ENCODE data around the gene ZDHHC1.
"Not testable (repeated sequence)": the region's sequence is repeated elsewhere in the genome, so short reads cannot be mapped to it uniquely, and the experiment has no call there.

ZDHHC1 gene

DNA sequence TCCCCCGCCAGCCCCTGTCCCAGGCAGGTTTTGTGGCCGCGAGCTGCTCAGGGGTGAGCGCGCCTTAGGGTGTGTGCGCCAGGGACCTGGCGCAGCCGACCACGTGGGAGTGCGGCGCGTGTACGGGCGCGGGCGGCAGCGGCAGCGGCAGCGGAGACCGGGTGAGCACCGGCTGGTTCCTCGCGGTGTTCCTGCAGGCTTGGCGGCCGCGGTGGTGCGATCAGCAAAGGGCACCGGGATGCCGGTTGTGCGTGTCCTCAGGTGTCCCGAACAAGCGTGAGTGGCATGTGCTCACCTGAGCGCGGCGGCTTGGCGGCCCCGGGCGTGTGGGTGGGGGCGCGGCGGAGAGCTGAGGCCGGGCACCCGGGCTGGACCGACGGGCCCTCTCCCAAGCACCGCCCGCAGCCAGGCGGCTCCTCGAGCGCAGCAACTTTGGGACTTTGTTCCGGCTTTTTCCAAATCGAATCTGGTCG, 14.3 kb upstream of the ZDHHC1 start:
- DNase-seq: peak; percentile 39

DNA sequence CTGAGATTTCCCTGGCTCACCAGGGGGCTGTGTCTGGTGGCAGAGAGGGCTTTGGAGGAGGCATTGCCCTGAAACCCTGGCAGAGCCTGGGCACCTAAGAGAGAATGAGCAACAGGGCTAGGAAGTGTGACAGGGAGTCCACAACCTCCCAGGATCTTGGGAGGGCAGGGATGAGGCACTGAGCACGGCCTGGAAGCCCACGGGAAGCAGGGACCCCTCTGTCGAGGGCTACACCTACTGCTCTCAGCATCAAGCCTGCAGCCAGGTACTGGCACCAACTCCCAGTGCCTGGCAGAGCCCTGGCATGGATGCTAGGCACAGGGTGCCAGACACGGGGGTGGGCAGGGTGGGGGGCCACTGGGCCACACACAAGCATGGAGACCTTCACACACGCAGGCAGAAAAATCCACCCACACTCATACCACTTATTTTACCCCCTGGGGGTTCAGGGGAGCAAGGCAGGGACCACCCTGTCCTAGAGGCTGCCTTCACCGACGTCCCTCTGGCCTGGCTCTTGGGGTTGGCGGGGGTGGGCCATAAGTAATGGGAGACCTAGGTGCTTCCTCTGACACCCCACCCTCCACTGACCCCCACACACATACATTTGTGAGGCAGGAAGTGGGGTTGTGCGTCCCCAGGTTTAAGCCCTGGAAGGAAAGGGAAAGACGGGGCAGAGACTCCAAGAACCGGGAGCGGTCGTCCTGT, 13.7 kb upstream of the ZDHHC1 start:
- no peak for DNase-seq

DNA sequence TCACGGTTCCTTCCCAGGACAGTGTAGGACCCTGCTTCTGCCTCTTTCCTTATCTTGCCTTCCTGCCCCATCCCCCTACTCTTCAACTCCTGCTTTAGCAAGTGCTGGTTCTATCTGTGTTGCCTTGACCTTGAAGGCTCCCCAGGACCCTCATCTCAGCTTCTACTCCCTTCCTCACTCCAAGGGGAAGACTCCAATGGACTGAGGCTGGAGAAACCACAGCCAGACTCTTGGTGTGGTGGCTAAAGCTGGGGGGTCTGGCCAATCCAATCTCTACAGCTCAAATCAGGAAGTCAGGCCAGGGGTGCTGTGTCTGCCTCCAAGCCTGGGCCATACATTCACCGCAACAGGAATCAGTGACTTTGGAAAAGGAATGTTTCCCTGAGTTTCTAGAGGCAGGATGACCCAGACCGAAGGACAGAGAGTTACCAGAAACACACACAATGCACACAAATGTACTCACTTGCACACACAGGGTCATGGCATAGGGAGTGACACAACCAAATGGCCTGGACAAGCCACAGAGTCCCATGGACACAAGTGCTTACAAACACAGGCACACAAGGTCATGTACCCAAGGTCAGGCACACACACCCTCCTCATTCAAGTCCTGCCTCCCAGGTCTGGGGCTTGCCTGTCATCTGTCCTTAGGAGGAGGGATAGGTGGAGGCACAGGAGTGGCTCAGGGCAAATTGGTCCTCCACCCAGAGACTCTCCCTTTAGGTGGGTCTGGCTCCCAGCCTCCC, 12.9 kb upstream of the ZDHHC1 start:
- no peak for DNase-seq

DNA sequence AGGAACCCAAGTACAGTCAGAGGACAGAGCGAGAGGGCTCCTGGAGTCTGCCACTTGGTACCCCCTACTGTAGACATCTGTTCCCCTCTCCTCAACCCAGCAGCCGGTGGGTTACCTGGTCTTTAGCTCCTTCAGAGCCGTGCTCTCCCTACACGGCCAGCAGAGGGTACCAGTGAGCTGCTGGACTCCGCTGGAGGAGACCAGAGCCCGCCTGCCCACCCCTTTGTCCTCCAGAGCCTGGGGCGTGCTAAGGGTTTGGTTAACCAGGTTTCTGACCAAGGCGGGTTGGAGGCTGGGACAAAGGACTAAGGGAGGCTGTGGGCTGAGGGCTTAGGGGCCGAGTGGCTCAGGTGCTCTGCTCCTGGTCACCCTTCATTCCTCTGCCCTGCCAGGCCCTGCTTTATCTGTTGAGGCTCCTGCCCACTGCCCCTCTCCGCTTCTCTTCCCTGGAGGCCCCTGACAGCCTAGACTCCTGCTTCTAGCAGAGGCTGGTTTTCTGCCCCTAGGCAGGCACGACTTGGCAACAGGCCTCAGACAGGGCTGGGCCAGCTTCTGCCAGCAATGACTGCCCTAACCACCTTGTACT, 12.0 kb upstream of the ZDHHC1 start:
- DNase-seq: peak; percentile 62

DNA sequence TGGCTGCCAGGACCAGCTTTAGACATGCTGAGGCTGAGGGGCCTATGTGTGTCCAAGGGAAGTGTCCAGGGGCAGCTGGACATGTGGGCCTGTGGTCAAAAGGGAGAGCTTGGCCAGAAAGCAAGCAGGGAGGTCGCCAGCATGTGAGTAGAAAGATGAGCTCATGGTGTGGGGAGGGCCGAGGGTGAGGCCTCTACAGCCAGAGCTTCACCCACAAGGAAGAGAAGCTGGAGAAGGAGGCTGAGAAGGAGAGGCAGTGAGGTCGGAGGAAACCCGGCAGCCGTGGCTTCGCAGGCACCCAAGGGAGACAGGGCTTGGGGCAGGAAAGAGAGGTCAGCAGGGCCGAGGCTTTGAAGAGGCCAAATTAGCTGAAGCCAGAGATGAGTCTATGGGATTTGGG, 10.7 kb upstream of the ZDHHC1 start:
- DNase-seq: no peak

DNA sequence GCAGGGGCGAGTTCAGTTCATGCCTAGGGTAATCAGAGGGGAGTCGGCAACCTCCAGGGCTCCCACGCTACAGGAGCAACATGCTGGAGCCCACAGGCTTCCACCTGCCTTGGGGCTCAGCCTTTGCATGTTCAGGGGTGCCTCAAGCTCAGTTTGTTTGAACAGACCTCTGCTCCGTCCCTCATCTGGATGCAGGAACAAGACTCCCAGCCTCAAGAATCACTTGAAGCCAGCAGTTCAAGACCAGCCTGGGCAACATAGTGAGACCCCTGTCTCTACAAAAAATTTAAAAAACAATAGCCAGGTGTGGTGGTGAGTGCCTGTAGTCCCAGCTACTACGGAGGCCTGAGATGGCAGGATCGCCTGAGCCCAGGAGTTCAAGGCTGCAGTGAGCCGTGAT, 9.7 kb upstream of the ZDHHC1 start:
- DNase-seq: no peak

DNA sequence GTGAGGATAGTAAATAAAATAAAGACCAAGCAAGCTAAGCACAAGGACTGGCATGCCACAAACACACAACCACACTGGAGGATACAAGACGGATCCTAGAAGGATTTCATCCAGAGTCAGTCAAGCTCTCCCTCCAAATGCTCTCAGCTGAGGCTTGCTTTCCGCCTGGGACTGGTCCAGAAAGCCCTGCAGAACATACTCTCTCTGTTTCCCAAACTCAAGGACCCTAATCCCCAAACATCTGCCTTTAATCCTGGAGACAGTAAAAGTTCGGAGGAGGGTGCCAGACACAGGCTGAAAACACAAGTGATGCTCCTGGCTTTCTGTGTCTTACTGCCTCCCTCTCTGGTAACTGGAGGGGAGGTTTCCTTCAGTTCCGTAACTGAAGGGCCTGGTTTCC, 9.3 kb upstream of the ZDHHC1 start:
- no peak for DNase-seq

DNA sequence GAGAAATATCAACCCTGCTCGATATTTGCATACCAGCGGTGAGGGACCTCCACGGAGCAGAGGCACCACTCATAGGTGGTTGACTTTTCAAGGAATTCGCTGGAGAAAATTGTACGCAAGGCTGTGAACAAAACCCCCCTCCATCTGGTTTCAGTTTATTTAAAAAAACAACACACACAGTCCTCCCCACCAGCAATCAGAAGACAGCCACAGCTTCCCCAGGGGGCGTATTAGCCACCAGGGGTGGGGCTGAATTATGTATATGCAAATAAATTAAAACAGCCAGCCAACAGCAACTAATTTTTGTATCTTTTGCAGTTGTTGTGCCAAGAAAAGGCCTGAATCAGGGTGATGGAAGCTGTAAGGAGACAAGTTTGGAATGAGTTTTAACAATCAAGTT, 8.8 kb upstream of the ZDHHC1 start:
- no peak for DNase-seq

DNA sequence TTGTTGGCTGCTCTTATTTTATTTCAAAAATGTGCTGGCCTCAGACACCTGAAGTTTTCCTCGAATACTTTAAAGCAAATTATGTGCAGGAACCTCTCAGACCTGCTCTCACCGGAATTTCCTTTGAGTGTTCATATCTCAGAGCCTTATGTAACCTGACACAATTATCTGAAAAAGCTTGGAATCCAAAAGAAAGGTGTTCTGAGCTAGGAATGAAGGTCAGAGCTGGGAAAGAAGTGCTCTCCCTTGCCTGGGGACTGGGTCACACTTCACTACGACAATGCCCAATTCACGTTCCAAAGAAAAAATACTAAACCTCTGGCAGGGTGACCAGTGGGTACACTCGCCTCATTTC, 8.0 kb upstream of the ZDHHC1 start:
- no peak for DNase-seq

DNA sequence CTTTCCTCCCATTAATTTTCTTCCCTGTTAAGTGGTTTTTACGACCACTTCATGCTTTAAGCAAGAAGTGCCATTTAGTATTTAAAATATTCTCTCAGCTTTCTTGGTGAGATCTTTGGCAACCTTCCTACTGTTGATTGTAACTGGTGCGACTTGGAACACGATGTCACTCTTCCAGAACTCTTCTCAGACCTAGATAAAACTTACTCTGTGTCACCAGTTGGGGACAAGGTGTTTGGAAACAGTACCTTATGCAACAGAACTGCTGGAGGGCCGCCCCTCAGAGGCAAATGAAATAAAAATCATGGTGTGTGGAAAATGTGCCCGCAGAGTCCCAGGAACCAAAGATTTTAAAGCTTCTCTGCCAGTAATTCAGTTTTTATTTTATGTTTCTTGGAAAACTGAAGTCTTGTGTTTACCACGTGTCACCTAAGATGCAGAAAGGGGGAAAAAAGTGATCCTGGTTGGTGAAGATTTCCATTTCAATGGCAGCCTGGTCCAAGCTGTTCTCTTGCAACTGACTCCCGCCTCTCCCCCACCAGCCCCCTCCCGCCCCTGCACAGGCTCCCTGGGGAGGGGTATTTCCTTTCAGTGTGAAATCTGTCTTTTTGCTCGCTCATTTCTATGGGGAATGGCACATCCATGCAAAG, 7.5 kb upstream of the ZDHHC1 start:
- DNase-seq: no peak

DNA sequence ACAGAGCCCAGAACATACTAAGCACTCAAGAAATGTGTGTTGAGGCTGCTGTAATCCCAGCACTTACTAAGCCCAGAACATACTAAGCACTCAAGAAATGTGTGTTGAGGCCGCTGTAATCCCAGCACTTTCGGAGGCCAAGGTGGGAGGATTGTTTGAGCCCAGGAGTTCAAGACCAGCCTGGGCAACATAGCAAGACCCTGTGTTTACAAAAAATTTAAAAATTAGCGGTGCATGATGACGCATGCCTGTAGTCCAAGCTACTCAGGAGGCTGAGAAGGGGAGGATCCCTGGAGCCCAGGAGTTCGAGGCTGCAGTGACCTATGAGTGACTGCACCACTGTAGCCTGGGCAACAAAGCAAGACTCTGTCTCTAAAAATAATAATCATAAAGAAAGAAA, 6.7 kb upstream of the ZDHHC1 start:
- DNase-seq: no peak

DNA sequence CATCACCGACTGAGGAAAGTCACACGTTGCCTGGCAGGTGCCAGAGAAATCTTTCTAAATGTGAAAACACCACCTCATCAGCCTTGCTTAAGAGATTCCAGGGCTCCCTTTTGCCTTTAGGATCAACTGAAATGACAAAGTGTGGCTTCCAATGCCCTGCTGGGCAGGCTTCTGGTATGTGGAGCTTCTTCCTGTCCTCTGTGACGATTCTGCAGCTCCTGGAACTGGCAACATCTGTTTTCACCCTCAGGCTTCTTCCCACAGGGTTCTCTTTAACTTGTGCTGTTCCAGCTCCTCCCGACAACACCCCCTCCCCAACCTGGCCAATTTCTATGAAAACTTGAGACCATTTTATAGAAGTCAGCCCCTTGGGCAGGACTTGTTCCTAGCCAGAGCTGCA, 4.8 kb upstream of the ZDHHC1 start:
- no peak for DNase-seq

DNA sequence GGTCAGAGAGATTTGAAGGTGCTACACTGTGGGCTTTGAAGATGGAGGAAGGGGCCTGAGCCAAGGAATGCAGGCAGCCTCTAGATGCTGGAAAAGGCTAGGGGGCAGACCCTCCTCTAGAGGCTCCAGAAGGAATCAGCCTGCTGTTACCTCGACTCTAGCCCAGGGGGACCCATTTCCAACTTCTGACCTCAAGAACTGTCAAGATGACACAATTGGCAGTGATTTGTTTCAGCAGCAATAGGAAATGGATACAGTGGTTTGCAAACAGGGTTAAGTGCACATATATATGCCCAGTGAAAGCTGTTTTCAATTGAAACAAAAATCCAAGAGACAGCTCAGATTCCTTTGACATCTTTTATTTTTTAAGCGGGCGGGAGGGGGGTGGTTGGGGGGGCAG, 3.7 kb upstream of the ZDHHC1 start:
- no peak for DNase-seq

DNA sequence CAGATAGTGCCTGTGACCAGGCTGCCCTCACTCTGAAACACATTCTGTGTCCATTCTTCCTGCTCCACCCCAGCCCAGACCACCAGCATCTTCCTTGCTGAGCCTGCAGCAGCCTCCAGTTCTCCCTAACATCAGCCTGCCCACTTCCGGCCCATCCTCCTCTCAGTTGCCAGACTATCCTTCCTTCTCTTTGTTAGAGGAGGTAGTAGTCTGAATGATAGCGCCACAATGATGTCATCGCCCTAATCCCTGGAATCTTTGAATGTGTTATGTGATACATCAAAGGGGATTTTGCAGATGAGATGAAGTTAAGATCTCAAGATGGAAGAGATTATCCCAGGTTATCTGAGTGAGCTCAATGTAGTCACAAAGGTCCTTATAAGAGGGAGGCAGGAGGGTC, 3.2 kb upstream of the ZDHHC1 start:
- no peak for DNase-seq

DNA sequence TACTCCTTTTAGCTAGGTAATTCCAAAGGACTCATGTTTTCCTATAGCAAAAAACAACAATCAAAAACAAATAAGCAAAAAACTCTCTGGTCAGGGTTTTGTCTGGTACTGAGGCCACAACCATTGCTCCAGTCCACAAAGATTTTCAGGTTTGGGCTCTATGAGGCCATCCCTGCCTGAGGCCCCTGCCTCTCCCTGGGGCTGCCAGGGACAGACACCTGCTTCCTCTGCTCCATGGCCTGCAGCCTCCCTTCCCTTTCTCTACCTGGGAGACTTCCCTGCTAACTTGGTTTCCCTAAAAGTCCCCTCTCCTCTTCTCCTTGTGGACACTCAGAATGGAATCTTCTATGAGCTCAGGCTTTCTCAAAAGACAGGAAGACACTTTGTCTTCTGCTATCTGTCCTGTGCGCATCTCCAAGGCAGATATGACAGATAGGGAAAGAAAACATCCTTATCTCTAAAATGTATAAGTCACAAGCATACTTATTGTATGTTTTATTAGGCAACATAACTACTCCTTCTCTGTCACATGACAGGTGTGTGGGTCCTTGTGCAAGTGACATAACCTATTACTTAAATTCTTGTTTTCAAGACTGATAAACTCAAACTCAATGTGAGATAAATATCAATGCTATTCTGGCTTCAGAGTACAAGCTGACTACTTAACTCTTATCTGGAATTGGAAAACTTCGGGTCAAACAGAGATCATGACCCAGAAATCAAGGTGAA, 1.2 kb upstream of the ZDHHC1 start:
- no peak for DNase-seq

DNA sequence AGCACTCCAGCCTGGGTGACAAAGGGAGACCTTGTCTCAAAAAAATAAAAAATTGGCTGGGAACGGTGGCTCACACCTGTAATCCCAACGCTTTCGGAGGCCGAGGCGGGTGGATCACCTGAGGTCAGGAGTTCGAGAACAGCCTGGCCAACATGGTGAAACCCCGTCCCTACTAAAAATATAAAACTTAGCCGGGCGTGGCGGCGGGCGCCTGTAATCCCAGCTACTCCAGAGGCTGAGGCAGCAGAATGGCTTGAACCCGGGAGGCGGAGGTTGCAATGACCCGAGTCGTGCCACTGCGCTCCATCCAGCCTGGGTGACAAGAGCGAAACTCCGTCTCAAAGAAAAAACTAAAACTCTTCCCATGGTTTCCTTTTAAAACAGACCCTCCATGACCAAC, 856 bp downstream of the ZDHHC1 start:
- not testable (repeated sequence) for DNase-seq

DNA sequence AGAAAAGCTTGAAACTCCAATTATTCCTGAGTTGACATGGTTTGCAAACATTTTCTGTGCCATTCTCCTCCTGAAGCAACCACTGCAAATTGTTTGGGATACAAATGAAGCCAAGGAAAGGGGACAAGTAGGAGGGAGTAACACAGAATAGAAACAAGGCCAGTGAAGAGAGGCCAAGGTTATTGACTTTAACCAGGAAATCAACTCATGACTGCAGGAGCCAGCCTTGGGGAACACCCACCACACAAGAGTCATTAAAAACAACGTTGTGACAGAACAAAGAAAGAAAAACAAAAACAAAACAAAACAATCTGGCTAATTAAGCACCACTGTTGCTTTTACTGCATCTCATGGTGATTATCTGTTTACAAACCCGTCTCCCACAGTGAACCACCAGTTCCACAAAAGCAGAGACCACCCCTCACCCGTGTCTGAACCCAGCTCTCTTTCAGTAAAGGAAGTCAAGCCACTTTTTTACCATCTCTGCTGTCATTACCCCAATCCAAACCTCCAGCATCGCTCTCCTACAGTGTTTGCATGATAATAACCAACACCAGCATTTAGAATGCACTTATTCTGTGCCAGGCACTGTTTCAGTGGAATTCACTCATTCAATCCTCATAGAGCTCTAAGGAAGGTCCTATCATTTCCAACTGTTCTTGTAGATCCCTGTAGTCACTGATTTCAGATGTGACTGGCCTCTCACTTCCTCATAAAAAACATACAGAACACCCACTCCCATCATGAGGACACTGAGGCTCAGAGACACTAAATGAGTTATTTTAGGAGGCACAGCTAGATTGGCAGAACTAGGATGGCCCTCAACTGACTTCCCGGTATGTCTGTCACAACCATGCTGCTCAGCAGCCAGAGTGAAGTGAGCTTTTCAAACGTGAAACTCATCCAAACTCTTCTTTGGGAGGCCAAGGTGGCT, 2.0 kb downstream of the ZDHHC1 start:
- no peak for DNase-seq

DNA sequence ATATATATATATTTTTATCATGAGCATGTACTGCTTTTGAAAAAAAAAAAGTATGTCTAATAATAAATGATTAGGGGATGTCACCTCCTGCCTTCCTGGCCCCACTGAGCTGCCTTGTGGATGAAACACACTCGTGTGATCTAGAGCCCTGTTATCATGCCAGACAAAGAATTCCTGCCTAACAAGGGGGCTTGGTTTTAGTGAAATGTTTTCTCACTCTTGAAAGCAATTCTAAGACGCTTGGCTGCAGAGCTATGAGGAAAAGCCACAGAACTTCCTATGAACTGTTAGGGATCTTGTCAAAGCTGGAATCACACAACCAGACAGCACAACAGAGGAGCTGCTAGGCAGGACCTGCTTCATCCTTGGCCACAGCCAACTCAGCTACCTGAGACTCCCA, 4.0 kb downstream of the ZDHHC1 start:
- no peak for DNase-seq

DNA sequence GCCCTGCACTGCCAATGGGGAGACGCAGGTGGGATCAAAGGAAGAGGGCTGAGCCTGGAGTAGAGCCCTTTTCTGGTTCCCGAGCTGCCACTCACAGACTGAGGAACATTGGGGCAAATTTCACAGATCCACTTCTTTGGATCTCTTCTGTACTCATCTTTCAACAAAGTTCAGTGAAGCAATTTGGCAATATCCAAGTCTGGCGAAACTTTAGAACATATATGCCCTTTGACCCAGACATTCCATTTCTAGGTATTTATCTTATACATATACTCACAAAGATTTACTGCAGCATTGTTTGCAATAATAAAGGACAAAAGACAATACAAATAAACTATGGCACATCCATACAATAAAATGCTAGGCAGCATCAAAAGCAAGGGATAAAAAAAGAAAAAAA, 4.9 kb downstream of the ZDHHC1 start:
- no peak for DNase-seq

DNA sequence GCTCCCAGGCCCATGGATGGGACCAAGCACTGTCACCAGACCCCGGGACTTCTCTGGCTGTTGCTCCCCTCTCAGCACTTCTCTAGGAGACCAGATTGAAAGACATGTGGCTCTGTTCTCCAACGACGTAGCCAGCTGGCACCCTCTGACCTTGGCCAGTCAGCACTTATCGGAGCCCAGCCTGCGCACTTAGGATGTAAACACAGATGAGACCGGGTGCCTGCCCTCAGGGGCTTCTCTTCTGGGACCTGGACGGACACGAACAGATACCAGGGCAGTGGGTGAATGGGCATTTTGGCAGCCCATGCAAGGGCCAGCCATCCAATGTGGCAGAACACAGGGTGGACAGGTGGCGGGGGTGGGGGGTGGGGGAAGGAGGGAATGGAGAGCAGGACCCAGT, 6.6 kb downstream of the ZDHHC1 start:
- DNase-seq: no peak

DNA sequence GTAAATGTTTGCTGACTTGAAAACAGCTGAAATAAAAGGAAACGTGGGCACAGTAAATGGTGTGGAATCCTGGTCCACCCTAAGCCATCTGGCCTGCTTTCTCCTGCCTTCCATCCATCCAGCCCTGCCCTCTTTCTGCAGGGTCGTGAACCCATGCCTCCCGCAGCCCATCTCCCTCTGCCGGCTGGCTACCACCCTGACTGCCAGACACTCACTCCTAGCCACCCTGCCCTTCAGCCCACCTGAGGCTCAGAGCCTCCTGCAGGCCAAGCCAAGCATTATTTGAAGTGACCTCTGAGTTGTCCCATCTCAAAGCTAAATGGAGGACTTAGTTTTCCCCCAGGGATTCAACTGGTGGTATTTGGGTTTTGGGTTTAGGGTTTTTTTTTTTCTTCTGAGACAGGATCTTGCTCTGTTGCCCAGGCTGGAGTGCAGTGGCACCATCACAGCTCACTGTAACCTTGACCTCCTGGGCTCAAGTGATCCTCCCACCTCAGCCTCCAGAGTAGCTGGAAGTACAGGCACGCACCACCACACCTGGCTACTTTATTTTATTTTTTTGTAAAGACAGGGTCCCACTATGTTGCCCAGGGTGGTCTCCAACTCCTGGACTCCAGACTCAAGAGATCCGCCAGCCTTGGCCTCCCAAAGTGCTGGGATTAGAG, 8.4 kb downstream of the ZDHHC1 start:
- no peak for DNase-seq

All from stimulated activated CD4-positive, alpha-beta T cell treated with anti-CD3 and anti-CD28 coated beads, Interleukin-12 subunit alpha, Interleukin-12 subunit beta, amount 100 ng/mL, for 4 hours (primary cell).